HG03064 (cell line): ENCODE results near the gene PHF20.
"Not testable (repeated sequence)": the region's sequence is repeated elsewhere in the genome, so short reads cannot be mapped to it uniquely, and the experiment has no call there.

ENCODE experiments used
- ATAC-seq: cut with Tn5 transposase; IDR thresholded peaks from one replicate; pipeline ENCODE4 v1.9.1; 2021; ENCODE audit warnings: low read depth; ENCODE audit not compliant: unreplicated experiment

PHF20 gene

DNA sequence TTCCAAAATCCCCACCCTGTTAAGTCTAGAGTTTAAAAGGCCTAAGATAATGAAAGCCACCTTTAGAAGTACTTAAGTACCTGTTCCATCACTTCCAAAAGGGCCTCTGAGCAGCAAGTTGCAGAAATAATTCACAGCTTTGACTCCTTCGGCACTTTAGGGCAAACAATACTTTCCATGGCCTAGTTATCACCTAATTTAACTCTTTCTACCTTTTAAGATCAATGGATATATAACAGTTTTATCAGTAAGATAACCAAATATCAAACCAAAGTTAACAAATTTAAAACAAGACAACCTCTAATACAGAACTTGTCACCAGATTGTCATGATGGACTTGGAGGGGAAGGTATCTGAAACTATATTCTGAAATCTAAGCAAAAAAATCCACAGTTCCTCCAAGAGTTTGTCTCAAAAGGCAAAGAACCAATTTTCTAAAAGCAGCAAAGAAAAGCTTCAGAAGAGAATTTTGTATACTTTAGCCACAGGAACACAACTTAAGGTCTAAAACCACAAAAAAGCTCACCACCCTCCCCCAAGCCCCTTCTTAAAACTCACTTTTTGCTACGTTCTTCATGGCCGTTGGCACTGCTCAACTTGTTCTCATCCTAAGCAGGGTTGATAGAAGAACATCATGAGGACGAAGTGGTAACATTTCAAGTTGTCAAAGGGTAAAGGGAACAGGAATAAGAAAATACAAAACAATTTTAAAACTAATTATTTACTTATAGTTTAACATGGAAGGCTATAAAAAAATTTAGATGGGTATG lies 33.2 kb upstream of the PHF20 start:
- ATAC-seq: no peak

DNA sequence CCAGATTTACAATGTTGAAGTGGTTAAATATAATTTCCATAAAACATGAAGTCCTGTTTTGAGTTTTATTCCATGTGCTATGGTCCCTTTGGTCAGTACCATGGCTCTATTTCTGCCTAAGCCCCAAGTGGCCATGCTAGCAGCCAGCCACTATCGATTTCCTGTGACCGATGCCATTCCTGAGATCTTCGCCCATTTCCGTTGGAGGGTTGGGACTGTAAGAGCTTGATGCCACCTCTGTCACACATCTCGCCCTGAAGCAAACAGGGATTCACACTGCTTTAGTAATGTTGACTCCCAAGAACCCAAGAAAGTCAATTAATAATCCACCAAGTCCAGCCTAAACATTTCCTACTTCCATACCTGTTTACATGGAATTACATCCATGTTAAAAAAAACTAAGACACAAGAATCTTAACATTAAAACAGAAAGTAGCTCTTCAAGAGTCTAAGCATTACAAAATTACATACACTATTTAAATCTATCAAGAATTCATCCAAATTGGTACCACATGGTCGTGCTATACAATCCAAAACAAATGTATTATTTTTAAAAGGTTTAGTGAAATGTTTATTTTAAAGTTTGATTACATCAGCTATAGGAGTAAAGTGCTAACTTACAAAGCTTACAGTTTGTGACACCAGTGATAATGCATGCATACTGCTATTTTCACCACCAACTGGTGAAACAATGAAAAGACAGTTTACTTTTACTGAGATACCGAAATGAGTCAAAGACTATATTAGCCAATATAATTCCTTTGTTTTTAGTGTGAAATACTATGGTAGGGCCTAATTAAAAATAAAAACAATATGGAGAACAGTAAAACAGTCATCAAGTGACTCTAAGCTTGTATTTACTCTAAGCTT lies 32.3 kb upstream of the PHF20 start:
- ATAC-seq: no peak

DNA sequence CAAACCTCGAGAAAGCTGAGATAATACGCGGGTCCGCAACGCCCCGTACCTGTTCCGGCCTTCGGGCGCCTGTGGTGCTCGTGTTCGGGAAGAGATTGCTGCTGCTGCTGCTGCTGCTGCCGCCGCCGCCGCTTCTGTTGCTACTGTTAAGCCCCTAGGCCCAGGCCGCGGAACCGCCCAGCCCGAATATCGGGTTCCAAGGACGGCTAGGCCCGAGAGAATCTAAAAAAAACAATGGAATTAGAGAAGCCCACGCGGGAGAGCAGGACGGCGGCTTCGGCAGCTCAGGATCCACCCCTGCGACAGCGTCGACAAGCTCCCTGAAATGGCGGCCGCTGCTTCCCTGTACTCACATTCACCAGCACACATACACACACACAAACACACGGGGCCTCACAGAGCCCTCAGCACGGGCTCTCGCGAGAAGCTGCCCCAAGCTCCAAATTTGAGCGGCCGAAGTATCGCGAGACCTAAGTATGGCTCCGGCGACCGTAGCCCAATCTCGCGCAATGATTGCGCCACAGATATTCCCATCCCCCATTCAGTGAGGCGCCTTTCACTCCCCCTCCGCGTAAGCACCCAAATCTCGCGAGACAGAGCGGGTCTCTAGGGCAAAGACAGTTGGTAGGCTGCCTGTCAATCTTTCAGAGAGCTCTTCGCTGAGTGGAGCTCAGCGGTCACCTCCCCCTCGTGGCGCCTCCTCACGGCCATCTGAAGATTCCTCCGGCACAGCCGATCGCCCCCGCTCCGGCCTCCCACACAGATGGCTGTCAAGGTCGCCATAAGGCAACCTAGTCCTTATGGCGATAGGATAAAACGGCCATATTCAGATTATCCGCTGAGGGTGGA lies 29.7 kb upstream of the PHF20 start, which contains the start of gene RBM39:
Gene RBM39 (minus strand): TSS at position 369 of the 849 bp plus-strand sequence. CDS start 1,386 bp downstream, outside the sequence.
- peak; percentile 75 for ATAC-seq

DNA sequence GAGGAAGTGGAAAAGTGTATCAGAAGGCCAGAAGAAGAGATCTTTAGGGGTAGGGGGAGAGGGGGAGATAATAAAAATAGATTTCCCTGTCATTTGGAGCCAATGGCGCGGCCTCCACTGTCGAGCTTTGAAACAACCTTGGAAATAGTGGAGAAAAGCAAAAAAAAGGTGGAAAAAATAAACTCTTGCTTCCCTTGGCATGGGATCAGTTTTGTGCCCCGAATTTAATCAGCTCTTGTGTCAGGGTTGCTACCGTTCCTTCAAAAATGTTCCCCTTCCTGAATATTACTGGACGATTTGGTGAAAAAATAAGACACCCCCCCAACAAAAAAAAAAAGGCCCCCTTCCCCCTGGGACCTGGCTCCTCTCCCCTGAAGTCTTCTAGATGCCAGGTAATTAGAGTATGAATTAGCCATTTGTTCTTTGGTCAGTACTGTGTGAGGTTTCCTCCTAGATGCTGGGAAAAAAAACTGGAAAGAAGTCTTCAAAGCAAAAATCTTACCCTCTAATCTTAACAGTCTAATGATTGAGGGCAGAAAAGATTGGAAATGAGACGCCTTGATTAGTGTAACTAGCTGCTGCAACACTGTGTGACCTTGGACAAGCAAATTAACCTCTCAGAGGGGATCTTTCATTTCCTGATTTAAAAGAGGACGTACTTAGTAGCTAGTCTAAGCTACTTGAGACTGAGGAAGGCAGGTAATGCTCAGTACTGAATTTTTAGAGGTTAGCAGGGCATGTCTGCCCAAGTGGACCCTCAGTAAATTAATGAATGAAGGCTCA lies 28.9 kb upstream of the PHF20 start:
- ATAC-seq: no peak

DNA sequence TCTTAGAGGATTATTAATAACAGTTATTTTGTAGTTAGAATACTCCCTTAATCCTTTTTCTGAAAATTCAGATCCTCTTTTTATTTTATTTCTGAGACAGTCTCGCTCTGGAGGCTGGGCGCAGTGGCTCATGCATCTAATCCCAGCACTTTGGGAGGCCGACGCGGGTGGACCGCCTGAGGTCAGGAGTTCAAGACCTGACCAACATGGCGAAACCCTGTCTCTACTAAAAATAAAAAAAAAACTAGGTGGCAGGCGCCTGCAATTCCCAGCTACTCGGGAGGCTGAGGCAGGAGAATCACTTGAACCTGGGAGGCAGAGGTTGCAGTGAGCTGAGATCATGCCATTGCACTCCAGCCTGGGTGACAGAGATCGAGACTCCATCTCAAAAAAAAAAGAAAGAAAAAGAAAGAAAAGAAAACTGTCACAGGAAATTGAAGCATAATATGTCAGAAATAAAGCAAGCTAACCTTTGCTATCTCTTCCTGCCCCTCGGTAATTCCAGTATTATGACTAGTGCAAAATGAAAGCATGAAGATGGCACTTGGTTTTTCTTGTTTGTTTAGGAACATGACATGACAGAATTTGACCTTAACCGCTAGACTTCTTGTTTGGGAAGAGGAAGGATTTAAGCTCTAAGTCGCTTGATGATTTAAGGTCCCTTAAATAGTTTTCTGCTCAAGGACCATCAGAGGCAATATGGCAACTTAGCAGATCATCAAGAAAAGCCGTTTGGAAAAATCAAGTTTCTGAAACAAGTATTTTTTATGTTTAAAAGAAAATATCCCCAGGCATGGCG lies 27.9 kb upstream of the PHF20 start:
- ATAC-seq: no peak

DNA sequence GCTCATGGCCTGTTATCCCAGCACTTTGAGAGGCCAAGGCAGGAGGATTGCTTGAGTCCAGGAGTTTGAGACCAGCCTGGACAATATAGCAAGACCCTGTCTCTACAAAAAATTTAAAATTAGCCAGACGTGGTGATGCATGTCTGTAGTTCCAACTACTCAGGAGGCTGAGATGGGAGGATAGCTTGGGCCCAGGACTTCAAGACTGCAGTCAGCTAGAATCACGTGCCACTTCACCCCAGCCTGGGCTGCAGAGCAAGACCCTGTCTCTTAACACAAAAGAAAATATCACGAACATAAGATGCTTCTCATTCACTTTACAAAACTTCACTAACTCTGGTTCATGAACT lies 27.3 kb upstream of the PHF20 start:
- not testable (repeated sequence) for ATAC-seq

DNA sequence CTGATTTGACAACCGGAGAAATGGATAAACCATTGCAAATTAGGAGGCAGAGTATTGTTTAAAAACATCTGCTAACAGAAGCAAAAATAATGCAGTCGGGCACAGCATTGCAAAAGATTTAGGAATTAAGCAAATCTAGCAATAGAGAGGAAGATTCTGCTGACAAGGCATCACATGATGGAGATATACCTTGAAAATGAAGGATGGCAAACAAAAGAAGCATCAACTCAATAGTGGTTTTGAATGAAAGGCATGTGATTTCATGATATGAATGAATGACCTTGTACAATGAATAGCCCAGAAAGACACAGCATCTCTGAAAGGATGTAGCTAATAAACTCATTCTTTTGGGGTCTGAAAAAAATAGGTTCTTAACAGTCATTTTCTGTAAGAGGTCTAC lies 21.2 kb upstream of the PHF20 start:
- no peak for ATAC-seq

DNA sequence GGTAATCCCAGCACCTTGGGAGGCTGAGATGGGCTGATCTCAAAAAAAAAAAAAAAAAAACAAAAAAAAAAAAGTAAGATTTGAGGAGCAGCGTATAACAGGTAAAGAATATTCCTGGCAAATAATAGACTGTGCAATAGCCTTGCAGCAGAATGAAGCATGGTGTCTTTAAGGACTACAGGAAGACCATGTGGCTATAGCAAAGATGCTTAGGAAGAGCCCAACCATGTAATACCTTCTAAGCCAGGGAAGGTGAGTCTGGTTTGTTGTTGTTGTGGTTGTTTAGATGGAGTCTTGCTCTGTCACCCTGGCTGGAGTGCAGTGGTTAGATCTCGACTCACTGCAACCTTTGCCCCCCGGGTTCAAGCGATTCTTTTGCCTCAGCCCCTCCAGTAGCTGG lies 15.4 kb upstream of the PHF20 start:
- no peak for ATAC-seq

DNA sequence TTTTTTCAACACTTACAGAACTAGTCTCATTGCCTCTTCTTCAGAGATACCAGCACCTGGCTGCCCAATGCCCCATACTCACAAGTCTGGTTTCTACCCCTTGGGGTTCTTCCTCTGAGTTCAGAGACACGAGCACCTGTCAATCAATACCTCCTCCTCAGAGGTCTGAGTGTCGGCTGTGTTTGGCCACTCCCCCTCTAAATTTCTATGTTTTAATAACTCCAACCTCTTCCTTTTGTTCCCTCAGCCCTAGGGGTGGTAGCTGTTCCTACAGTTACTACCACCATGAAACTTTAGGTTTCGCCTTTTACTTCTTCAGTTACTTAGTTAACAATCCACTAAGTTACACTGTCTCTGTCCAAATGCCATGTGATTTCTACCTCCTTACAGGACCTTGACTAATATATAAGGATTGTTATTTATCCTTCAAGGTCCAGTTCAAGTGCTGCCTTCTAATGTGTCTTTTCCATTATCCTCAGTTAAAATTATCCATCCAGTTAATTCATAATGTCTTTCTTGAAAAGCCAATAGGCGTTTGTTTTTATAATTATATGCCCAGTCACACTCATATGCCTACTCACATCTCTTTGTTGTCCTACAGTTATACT lies 14.6 kb upstream of the PHF20 start:
- no peak for ATAC-seq

DNA sequence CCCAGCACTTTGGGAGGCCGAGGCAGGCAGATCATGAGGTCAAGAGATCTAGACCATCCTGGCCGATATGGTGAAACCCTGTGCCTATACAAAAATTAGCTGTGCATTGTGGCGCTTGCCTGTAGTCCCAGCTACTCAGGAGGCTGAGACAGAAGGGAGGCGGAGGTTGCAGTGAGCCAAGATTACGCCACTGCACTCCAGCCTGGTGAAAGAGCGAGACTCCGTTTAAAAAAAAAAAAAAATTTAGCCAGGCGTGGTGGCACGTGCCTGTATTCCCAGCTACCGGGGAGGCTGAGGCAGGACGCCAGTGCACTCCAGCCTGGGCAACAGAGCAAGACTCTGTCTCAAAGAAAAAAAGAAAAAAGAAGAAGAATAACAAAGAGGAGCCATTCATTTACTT lies 10.3 kb upstream of the PHF20 start:
- ATAC-seq: not testable (repeated sequence)

DNA sequence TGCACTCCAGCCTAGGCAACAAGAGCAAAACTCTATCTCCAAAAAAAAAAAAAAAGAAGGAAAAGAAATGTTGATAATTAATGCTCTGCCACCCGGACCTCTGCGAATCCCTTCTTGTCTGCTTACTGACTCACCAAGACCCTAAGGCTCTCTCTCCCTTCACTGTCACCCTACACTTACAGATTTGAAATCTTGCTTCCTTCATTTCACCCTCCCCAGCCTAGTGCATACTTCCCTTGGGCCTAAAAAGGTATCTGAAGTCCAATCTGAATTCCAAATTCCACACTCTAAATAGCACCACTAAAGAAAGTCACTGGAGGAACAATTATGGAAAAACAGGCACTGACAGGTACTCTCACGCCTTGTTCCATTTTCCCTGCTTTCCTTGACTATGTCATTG lies 9.4 kb upstream of the PHF20 start:
- ATAC-seq: no peak

DNA sequence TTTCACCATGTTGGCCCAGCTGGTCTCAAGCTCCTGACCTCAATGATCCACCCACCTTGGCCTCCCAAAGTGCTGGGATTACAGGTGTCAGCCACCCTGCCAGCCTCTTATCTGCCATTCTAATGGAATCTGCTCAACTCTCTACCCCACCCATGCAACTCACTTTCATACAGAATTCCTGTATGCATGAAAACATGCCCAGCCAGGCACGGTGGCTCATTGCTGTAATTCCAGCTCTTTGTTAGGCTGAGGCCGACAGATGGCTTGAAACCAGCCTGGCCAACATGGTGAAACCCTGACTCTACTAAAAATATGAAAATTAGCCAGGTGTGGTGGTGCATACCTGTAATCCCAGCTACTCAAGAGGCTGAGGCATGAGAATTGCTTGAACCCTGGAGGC lies 6.9 kb upstream of the PHF20 start:
- ATAC-seq: not testable (repeated sequence)

DNA sequence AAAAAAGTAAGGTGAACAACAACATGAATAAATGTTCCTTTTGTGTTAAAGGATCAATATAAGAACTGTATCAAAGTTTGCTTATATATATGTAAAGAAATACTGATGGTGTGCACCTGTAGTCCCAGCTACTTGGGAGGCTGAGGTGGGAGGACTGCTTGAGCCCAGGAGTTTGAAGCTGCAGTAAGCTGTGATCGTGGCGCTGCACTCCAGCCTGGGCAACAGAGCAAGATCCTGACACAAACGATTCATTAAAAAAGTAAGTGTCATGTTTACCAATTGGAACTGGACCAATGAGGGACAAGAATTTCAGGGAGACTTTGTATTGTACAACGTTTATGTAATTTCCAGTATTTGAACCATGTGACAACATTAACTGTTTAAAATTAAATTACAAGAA lies 5.0 kb upstream of the PHF20 start:
- no peak for ATAC-seq

DNA sequence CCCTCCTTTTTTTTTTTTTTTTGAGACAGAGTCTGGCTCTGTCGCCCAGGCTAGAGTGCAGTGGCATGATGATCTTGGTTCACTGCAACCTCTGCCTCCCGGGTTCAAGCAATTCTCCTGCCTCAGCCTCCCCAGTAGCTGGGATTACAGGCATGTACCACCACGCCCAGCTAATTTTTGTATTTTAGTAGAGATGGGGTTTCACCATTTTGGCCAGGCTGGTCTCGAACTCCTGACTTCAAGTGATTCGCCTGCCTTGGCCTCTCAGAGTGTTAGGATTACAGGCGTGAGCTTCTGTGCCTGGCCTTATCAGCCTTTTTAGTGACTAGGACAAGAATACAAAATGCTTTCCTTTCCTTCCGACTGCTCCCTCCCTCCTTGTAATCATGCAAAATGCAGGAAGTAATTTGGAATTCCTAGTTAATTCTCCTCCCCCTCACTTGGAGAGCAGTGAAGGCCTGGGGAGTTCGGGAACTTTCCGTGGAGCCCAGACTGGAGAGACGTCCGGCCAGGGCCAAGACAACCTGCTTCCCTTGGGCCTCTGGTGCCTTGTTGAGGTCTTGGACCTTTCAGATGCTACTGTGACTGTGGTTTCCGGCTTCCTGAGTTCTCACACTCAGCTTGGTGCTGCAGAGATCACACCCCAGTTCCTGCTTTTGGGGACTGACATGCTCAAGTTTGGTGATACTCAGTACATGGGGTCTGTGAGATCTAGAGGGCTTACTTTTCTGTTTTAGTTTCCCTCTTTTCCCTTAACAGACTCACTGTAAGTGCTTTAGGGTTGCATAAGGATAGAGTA lies 3.9 kb upstream of the PHF20 start:
- ATAC-seq: peak; percentile 53

DNA sequence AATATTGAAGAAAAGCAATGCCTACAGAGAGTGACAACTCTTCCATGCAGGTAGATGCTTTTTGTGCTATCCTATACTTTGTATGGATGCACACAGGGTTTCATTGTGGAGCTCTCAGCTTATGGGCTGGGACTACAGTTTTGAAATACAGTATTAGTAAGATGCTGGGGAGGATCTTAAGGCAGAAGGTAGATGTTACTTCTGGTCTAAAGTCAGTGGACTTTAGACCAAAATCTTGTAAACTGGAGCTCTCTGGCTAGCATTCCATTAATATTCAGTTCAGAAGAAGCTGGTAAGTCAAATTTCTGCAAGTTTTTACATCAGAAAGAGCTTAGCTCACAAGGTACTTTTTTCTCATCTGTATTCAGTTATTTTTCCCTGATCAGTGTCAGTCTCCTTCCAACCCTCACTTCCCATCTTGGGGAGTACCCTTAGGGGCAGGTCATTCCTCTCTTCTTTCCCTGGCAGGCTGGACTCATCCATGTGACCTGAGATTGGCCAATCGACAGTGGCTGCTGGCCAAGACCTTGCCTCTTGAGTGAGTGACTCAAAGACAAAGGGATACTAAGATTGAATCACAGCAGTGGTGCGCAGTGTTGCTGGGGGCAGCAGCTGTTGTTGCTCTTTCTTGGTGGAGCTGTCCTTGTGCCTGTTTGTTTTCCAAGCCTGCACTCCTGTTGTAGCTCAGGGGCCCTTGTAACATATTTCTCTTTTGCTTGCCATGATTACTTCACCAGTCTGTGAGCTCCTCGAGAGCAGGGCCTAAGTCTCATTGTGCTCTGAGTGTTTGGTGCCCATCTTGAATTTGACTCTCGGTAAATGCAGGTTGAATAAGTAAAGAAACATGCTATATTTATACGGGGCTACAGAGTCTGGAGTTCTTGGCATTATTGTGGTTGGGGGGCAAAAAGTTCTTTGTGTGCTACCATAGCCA lies 2.8 kb upstream of the PHF20 start:
- no peak for ATAC-seq

DNA sequence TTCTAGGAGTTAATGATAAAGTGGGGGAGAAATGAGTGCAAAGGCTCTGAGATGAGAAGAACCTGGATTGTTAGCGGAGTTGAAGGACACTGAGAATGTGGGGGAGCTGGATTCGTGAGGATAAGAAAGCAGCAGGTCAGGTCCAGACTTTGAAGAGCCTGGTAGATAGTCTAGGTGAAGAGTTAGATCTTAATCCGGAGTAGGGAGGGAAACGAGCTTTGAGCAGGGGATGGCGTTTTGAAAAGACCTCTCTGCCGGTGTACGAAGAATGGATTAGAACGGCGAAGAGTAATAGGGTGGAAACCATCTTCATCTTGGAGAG lies 487 bp upstream of the PHF20 start:
- no peak for ATAC-seq

DNA sequence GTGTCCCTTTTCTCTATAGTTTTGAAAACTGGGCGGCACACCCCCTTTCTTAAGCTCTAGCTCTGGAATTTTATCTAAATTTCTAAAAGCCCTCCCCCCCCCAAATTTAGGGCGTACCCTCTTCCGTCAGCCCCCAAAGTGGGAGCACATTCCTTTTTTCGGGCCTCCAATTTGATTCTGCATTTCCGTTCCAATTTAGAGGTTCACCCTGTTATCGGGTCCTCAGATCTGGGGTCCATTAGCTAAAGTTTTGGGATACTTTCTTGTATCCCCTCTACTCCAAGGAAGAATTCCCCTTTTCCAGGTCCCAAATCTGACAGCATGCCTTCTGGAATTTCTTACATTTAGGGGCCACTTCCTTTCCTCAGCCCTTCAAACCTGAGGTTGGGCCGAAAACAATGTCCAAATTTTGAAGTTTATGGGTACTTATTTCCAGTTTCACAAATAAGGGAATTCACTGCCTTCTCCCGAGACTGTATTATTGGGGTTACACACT lies 796 bp downstream of the PHF20 start:
- no peak for ATAC-seq
